ENCODE measurements around the gene CCNI2.

The CCNI2 gene

GRCh38 chr5:132749506-132749905 is 2.3 kb downstream of the CCNI2 start:
- DNase-seq (ENCODE audit: low spot score): peak; percentile 17
- in situ Hi-C loops (cut with MboI; ENCODE audit: low pct_unique_long_range_greater_than_20kb, low sequenced_read_pairs, unreplicated experiment): no loop called here
- TF ChIP-seq CTCF (IDR thresholded peaks at IDR 0.05; ENCODE audit: extremely low read depth, insufficient read depth, missing control alignments): no peak

- TF ChIP-seq CTCF (IDR thresholded peaks at IDR 0.05; ENCODE audit: extremely low read depth, insufficient read depth, missing control alignments): no peak
- in situ Hi-C loops (cut with MboI; ENCODE audit: low pct_unique_long_range_greater_than_20kb, low sequenced_read_pairs, unreplicated experiment): no loop called here
- DNase-seq (ENCODE audit: low spot score): peak; percentile 59
These were observed 3.4 kb downstream of the CCNI2 start for GRCh38 chr5:132750471-132751230.

- no peak for TF ChIP-seq CTCF (IDR thresholded peaks at IDR 0.05; ENCODE audit: extremely low read depth, insufficient read depth, missing control alignments)
- peak; percentile 86 for DNase-seq (ENCODE audit: low spot score)
- in situ Hi-C loops (cut with MboI; ENCODE audit: low pct_unique_long_range_greater_than_20kb, low sequenced_read_pairs, unreplicated experiment): no loop called here
These were observed 4.2 kb downstream of the CCNI2 start for GRCh38 chr5:132751444-132751843.

GRCh38 chr5:132751971-132752580 is 4.8 kb downstream of the CCNI2 start:
- TF ChIP-seq CTCF (IDR thresholded peaks at IDR 0.05; ENCODE audit: extremely low read depth, insufficient read depth, missing control alignments): no peak
- no peak for DNase-seq (ENCODE audit: low spot score)
- in situ Hi-C loops (cut with MboI; ENCODE audit: low pct_unique_long_range_greater_than_20kb, low sequenced_read_pairs, unreplicated experiment): no loop called here

- in situ Hi-C loops (cut with MboI; ENCODE audit: low pct_unique_long_range_greater_than_20kb, low sequenced_read_pairs, unreplicated experiment): no loop called here
- no peak for DNase-seq (ENCODE audit: low spot score)
- no peak for TF ChIP-seq CTCF (IDR thresholded peaks at IDR 0.05; ENCODE audit: extremely low read depth, insufficient read depth, missing control alignments)
These were observed 5.4 kb downstream of the CCNI2 start for GRCh38 chr5:132752581-132753125.

- in situ Hi-C loops (cut with MboI; ENCODE audit: low pct_unique_long_range_greater_than_20kb, low sequenced_read_pairs, unreplicated experiment): no loop called here
- TF ChIP-seq CTCF (IDR thresholded peaks at IDR 0.05; ENCODE audit: extremely low read depth, insufficient read depth, missing control alignments): peak; percentile 12
- DNase-seq (ENCODE audit: low spot score): no peak
These were observed 6.1 kb downstream of the CCNI2 start for GRCh38 chr5:132753135-132753987.
